PC-3 (cell line): Measurements from ENCODE around the gene RBMS3.

Experiments
- CTCF ChIP-seq: fragments of 300-600 bp; sonication (generic); conservative IDR thresholded peaks from 2 replicates; pipeline ENCODE4 v1.5.1; 2017; ENCODE audit warnings: antibody characterized with exemption, low read depth, mild to moderate bottlenecking, low read length
- EZH2phosphoT487 ChIP-seq: fragments of 300-600 bp; sonication (generic); IDR thresholded peaks from 2 replicates; pipeline ENCODE4 v1.6.1; 2018; ENCODE audit warnings: mild to moderate bottlenecking, antibody characterized with exemption, low read length, borderline replicate concordance

DNA sequence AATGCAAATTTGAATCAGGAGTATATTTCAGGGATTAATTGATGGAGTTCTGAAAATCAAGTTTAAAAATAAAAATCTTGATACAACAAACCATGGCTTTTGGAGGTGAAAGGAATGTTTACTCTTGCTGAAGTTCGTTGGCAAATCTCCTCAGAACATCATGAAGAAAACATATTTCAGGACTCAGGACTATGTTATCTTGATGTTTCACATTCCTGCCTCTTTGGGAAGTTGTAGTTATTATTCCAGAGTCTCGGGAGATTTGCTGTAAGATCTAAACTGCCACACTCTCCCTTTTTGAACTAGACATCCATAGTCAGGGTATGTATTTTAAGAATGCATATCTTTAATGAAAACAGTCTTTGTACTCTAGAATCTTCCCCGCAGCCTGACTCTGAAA is 271.2 kb downstream of the RBMS3 start:
- TF ChIP-seq CTCF (no peak), EZH2phosphoT487 (no peak)
